Coronary artery (tissue), 2 donors: Measurements from ENCODE around the gene GRIK2.

Experiments
- DNase-seq: peaks from one replicate; pipeline ENCODE4 v3.0.0-alpha.2; 2017; ENCODE audit warnings: low spot score
- H3K27ac ChIP-seq, 2 donors: fragments of 200-600 bp; sonication (generic); one replicate each; pipeline ENCODE4 v1.5.1; 2016 to 2019
- H3K4me3 ChIP-seq: fragments of 200-600 bp; sonication (generic); 2 replicates; pipeline ENCODE4 v1.5.1; 2016; ENCODE audit warnings: mild to moderate bottlenecking, moderate library complexity
- TF ChIP-seq, protein P1 (sequence below): fragments of 200-600 bp; sonication (generic); IDR thresholded peaks from one replicate; pipeline ENCODE4 v1.5.1; 2019; ENCODE audit warnings: antibody characterized with exemption

Gene GRIK2

GRCh38 chr6:101847690-101848089 lies 454.2 kb downstream of the GRIK2 start:
- H3K4me3 ChIP-seq: no peak overlapping the region
- DNase-seq: no peak
- TF ChIP-seq, protein P1, sequence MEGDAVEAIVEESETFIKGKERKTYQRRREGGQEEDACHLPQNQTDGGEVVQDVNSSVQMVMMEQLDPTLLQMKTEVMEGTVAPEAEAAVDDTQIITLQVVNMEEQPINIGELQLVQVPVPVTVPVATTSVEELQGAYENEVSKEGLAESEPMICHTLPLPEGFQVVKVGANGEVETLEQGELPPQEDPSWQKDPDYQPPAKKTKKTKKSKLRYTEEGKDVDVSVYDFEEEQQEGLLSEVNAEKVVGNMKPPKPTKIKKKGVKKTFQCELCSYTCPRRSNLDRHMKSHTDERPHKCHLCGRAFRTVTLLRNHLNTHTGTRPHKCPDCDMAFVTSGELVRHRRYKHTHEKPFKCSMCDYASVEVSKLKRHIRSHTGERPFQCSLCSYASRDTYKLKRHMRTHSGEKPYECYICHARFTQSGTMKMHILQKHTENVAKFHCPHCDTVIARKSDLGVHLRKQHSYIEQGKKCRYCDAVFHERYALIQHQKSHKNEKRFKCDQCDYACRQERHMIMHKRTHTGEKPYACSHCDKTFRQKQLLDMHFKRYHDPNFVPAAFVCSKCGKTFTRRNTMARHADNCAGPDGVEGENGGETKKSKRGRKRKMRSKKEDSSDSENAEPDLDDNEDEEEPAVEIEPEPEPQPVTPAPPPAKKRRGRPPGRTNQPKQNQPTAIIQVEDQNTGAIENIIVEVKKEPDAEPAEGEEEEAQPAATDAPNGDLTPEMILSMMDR: no peak
- no peak overlapping the region for H3K27ac ChIP-seq

- Histone ChIP-seq H3K4me3 (no peak overlapping the region), H3K27ac (no peak overlapping the region)
- TF ChIP-seq, protein P1: no peak
- no peak for DNase-seq
These were observed 458.4 kb downstream of the GRIK2 start for GRCh38 chr6:101851911-101852310.

GRCh38 chr6:101853231-101854085 lies 459.9 kb downstream of the GRIK2 start:
- TF ChIP-seq, protein P1: no peak
- DNase-seq: no peak
- H3K4me3 ChIP-seq: no peak overlapping the region
- no peak overlapping the region for H3K27ac ChIP-seq

- no peak for DNase-seq
- TF ChIP-seq, protein P1: no peak
- Histone ChIP-seq H3K27ac (no peak overlapping the region), H3K4me3 (no peak overlapping the region)
These were observed 482.9 kb downstream of the GRIK2 start for GRCh38 chr6:101876431-101876830.

DNA sequence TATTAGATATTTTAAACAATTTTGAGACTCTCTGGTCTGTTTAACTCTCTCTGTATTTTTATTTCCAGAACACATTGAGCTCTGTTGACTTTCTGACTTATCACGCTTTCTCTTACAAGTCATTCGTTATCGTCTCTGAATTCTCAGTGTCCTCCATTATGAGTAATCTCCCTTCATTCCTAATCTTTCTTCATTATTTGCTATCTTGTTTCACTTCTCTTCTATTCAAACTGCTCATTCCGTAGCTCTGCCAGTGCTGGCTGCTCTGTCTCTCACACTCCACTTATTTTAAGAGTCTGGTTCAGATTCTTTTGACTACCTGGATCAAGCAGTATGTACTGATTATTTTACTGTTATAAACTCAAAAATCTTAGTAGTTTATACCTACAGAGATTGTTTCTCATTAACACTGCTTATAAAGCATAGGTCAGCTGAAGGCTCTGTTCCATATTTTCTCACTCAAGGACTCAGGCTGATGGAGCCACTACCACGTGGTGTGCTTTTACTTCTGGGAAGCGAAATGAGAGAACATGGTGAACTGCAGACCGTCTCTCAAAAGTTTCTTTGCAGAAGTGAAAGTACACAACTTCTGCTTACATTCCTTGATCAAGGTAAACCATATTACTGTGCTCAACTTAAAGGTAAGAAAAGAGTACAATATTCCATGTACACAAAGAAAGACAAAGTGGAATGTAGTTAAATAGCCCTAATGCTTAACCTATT lies 485.2 kb downstream of the GRIK2 start:
- Histone ChIP-seq H3K27ac (no peak overlapping the region), H3K4me3 (no peak overlapping the region)
- no peak for DNase-seq
- TF ChIP-seq, protein P1: no peak

GRCh38 chr6:101879782-101880181 lies 486.3 kb downstream of the GRIK2 start:
- TF ChIP-seq, protein P1: no peak
- DNase-seq: no peak
- Histone ChIP-seq H3K27ac (no peak overlapping the region), H3K4me3 (no peak overlapping the region)
